ENCODE measurements around the gene CDHR4.

The CDHR4 gene

DNA sequence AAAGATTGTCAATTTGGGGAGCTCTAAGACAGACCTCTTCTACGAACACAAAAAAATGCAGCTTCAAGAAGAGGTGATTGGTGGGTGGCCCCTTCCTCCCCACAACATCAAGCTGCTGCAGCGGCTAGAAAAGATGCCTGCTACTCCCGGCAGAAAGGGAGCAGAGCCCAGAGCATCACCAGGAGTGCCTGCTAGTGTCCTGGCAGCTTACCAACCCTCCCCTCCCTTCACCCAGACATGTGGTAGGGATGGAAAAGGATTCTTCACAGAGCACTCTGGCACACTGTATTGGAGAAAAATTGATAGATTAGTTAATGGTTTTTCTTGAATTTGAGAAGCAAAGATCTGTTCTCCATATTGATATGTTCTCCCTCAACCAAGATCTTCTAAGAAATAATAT is 24.1 kb downstream of the CDHR4 start:
- Histone ChIP-seq H2AFZ (ENCODE audit: low read depth, low read length) (no peak overlapping the region), H3K27me3 (ENCODE audit: insufficient read depth, low read length, poor library complexity) (no peaks in the 10 kb centered on the region)

DNA sequence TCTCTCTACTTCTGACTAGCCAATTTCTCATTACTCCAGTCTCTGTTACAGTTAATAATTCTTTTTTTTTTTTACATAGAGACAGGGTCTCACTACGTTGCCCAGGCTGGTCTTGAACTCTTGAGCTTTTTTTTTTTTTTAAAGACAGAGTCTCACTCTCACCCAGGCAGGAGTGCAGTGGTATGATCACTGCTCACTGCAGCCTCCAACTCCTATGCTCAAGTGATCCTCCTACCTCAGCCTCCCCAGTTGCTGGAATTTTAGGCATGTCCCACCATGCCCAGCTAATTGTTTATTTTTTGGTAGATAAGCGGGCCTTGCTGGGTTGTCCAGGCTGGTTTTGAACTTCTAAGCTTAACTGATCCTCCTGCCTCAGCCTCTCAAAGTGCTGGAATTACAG is 27.0 kb downstream of the CDHR4 start:
- peaks cover 95% of the 10 kb centered on the region for H3K79me2 ChIP-seq (ENCODE audit: insufficient read depth, low read length)
- ATAC-seq (ENCODE audit: insufficient read depth, low read depth) (no peak), DNase-seq (no peak)
- H3K4me2 ChIP-seq (ENCODE audit: insufficient read depth, low read length), result no peak overlapping the region
- no peak for TF ChIP-seq EZH2 (IDR thresholded peaks at IDR 0.05; ENCODE audit: borderline replicate concordance, low read depth, low read length, severe bottlenecking)
- TF ChIP-seq, protein P1, sequence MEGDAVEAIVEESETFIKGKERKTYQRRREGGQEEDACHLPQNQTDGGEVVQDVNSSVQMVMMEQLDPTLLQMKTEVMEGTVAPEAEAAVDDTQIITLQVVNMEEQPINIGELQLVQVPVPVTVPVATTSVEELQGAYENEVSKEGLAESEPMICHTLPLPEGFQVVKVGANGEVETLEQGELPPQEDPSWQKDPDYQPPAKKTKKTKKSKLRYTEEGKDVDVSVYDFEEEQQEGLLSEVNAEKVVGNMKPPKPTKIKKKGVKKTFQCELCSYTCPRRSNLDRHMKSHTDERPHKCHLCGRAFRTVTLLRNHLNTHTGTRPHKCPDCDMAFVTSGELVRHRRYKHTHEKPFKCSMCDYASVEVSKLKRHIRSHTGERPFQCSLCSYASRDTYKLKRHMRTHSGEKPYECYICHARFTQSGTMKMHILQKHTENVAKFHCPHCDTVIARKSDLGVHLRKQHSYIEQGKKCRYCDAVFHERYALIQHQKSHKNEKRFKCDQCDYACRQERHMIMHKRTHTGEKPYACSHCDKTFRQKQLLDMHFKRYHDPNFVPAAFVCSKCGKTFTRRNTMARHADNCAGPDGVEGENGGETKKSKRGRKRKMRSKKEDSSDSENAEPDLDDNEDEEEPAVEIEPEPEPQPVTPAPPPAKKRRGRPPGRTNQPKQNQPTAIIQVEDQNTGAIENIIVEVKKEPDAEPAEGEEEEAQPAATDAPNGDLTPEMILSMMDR (IDR thresholded peaks at IDR 0.05; ENCODE audit: borderline replicate concordance, extremely low read depth, low read length, poor library complexity, severe bottlenecking), result no peak
- no peaks in the 10 kb centered on the region for H3K9me3 ChIP-seq (ENCODE audit: insufficient read depth, low read length, severe bottlenecking)
- H3K4me1 ChIP-seq (ENCODE audit: insufficient read depth, low read length), result no peaks in the 10 kb centered on the region
- no peak overlapping the region for H3K4me3 ChIP-seq (ENCODE audit: low read depth in 1 of 2, low read length in 2 of 2)
- H3K27me3 ChIP-seq (ENCODE audit: insufficient read depth, low read length, poor library complexity), result no peaks in the 10 kb centered on the region
- H4K20me1 ChIP-seq (ENCODE audit: insufficient read depth, low read length), result peaks cover 50% of the 10 kb centered on the region
- no peak overlapping the region for H3K9ac ChIP-seq (ENCODE audit: low read depth, low read length)
- peaks cover 35% of the 10 kb centered on the region for H3K36me3 ChIP-seq (ENCODE audit: insufficient read depth, low read length)
- H3K27ac ChIP-seq (ENCODE audit: low read length), result no peak overlapping the region
- no peak overlapping the region for H2AFZ ChIP-seq (ENCODE audit: low read depth, low read length)

More for the DNA sequence above, 24.1 kb downstream of the CDHR4 start:
- Histone ChIP-seq H3K79me2 (ENCODE audit: insufficient read depth, low read length) (peaks cover 95% of the 10 kb centered on the region), H4K20me1 (ENCODE audit: insufficient read depth, low read length) (peaks cover 53% of the 10 kb centered on the region), H3K4me2 (ENCODE audit: insufficient read depth, low read length) (no peak overlapping the region), H3K9ac (ENCODE audit: low read depth, low read length) (no peak overlapping the region), H3K4me1 (ENCODE audit: insufficient read depth, low read length) (0 out of 2 replicates have a peak, but pooled peaks cover 3% of the 10 kb centered on the region), H3K9me3 (ENCODE audit: insufficient read depth, low read length, severe bottlenecking) (no peaks in the 10 kb centered on the region), H3K36me3 (ENCODE audit: insufficient read depth, low read length) (peaks cover 38% of the 10 kb centered on the region), H3K4me3 (ENCODE audit: low read depth in 1 of 2, low read length in 2 of 2) (no peak overlapping the region), H3K27ac (ENCODE audit: low read length) (no peak overlapping the region)
- no peak for DNase-seq
- ATAC-seq (ENCODE audit: insufficient read depth, low read depth), result no peak
- TF ChIP-seq, protein P1 (IDR thresholded peaks at IDR 0.05; ENCODE audit: borderline replicate concordance, extremely low read depth, low read length, poor library complexity, severe bottlenecking), result no peak
- TF ChIP-seq EZH2 (IDR thresholded peaks at IDR 0.05; ENCODE audit: borderline replicate concordance, low read depth, low read length, severe bottlenecking), result no peak

DNA sequence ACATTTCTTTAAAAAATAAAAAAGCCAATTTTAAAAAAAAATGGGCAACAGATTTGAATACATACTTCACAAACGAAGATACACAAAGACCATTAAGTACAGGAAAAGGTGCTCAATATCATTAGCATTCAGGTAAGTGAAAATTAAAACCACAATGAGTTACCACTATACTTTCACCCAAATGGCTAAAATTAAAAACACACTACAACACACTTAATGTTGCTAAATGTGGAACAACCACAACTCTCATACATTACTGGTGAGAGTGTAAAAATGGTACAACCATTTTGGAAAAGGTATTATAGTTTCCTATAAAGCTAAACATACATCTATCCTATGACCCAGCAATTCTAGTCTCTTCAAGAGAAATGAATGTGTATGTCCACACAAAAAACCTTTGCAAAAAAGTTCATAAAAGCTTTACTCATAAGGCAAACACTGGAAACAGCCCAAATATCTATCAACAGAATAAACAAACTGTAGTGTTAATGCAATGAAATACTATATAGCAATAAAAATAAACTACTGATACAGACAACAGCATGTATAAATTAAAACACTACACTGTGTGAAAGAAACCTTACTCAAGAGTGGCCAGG is 28.2 kb downstream of the CDHR4 start:
- TF ChIP-seq, protein P1 (IDR thresholded peaks at IDR 0.05; ENCODE audit: borderline replicate concordance, extremely low read depth, low read length, poor library complexity, severe bottlenecking), result no peak
- TF ChIP-seq EZH2 (IDR thresholded peaks at IDR 0.05; ENCODE audit: borderline replicate concordance, low read depth, low read length, severe bottlenecking), result no peak
- H3K4me2 ChIP-seq (ENCODE audit: insufficient read depth, low read length), result no peak overlapping the region
- H3K4me3 ChIP-seq (ENCODE audit: low read depth in 1 of 2, low read length in 2 of 2), result no peak overlapping the region
- H3K9me3 ChIP-seq (ENCODE audit: insufficient read depth, low read length, severe bottlenecking), result no peaks in the 10 kb centered on the region
- H3K79me2 ChIP-seq (ENCODE audit: insufficient read depth, low read length), result peaks cover 96% of the 10 kb centered on the region
- H3K27me3 ChIP-seq (ENCODE audit: insufficient read depth, low read length, poor library complexity), result no peaks in the 10 kb centered on the region
- H3K27ac ChIP-seq (ENCODE audit: low read length), result no peak overlapping the region
- H4K20me1 ChIP-seq (ENCODE audit: insufficient read depth, low read length), result peaks cover 43% of the 10 kb centered on the region
- DNase-seq (peak; percentile 1), ATAC-seq (ENCODE audit: insufficient read depth, low read depth) (no peak)
- no peak overlapping the region for H3K9ac ChIP-seq (ENCODE audit: low read depth, low read length)
- no peaks in the 10 kb centered on the region for H3K4me1 ChIP-seq (ENCODE audit: insufficient read depth, low read length)
- no peak overlapping the region for H2AFZ ChIP-seq (ENCODE audit: low read depth, low read length)
- peaks cover 25% of the 10 kb centered on the region for H3K36me3 ChIP-seq (ENCODE audit: insufficient read depth, low read length)

Data from DND-41 (cell line).